ENCODE data around the gene STK25. TPM values are rescaled to one million over a fixed set of nuclear protein-coding genes. Genes with fewer than 3 reads are reported as not detected.

The STK25 gene
- total and polyA plus RNA-seq, 2 donors (not counting 1 experiment from before 2014, with no cell fraction given): 183 to 378 TPM

DNA sequence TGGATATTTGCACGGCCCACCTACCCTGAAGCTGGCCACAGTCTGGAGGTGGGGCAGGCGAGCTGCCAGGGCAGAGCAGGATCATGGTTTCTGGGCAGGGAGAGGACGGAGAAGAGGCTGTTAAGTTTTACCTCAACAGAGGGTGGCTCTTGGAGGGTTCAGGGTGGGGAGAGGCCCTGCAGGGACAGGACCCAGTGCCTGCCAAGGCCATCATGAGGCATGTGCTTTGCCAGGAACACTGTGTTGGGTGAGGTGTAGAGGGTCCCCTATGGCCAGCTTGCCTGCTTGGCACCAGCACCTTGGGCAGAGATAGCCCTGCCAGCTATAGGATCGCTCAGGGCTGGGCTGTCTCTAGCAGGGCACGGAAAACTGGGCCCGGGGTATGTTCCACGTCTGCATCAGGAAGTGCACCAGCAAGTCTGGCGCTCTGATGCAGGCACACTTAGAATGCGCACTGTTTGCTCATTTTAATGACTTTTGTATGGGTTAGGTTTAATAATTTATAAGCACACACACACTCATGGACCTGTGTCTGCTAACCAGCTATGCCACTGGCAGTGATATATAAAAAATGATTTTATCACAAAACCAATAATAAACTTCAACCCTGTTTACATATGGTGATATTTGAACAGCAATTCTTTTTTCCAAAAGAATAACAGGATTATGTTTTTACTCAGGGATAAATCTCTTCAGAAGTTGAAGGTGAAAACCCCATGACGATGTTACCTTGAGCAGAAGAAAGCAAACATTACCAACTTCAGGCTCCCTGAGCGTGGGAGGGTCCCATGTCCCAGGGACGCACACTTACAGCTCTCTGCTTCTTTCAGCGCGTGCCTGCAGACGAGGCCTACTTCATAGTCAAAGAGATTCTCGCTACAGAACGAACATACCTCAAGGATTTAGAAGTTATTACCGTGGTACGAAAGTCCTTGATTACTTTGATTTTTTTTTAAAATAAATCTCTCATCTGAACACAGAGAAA is 46.4 kb downstream of the STK25 start:
- Mint-ChIP-seq H3K27ac (no peak overlapping the region), H3K4me1 (no peaks in the 10 kb centered on the region), H3K27me3 (no peaks in the 10 kb centered on the region), H3K9me3 (ENCODE audit: insufficient read depth) (no peaks in the 10 kb centered on the region), H3K4me3 (no peak overlapping the region)
- intact Hi-C loops (cut with micrococcal nuclease): no loop called here
- H3K27ac ChIP-seq (ENCODE audit: low read length in 2 of 2): no peak overlapping the region
- no peak overlapping the region for H2AFZ ChIP-seq (ENCODE audit: insufficient read depth, low read depth, low read length, poor library complexity, severe bottlenecking)
- POLR2A ChIA-PET: no interaction called here
- 92% methylated on average over 12 of the region's 19 CpGs for WGBS (ENCODE audit: insufficient coverage)
- CTCF ChIA-PET: interaction anchor here (1.3 kb wide), 1 partner anchor 11 kb away, joined by 3 read pairs; no protein-coding TSS in a partner anchor
- H3K27me3 ChIP-seq (replicated peaks in 1 of 4; ENCODE audit: control extremely low read depth in 1 of 4, control insufficient read depth in 3 of 4, insufficient read depth in 4 of 4, low read length in 3 of 4): no peaks in the 10 kb centered on the region
- no peaks in the 10 kb centered on the region for H4K20me1 ChIP-seq (ENCODE audit: control insufficient read depth, insufficient read depth, low read length, poor library complexity, severe bottlenecking)
- no peak overlapping the region for H3K4me2 ChIP-seq (replicated peaks; ENCODE audit: low read depth, low read length, poor library complexity, severe bottlenecking)
- H3K36me3 ChIP-seq (replicated peaks in 1 of 2; ENCODE audit: control extremely low read depth in 1 of 2, control insufficient read depth in 1 of 2, extremely low read depth in 1 of 2, insufficient read depth in 2 of 2, low read length in 1 of 2): peaks cover 0 to 2% of the 10 kb centered on the region in 2 experiments
- ATAC-seq (ENCODE audit: low read depth) (no peak), DNase-seq (no peak)
- H3K4me1 ChIP-seq (ENCODE audit: control insufficient read depth in 2 of 2, insufficient read depth in 2 of 2, low read length in 2 of 2): no peaks in the 10 kb centered on the region
- no peak overlapping the region for H3K9ac ChIP-seq (ENCODE audit: low read length)
- no peaks in the 10 kb centered on the region for H3K9me3 ChIP-seq (ENCODE audit: control extremely low read depth in 1 of 3, control insufficient read depth in 2 of 3, insufficient read depth in 1 of 3, low read length in 2 of 3)
- H3K79me2 ChIP-seq (ENCODE audit: control insufficient read depth, insufficient read depth, low read length): no peaks in the 10 kb centered on the region
- no peak overlapping the region for H3K4me3 ChIP-seq (ENCODE audit: control extremely low read depth in 1 of 5, extremely low read depth in 1 of 5, insufficient read depth in 1 of 5, low read depth in 2 of 5, low read length in 4 of 5)
- TF ChIP-seq EZH2 (IDR thresholded peaks at IDR 0.05; ENCODE audit: borderline replicate concordance, insufficient read depth, low read depth, low read length, poor library complexity, severe bottlenecking): no peak
- TF ChIP-seq, protein P1, sequence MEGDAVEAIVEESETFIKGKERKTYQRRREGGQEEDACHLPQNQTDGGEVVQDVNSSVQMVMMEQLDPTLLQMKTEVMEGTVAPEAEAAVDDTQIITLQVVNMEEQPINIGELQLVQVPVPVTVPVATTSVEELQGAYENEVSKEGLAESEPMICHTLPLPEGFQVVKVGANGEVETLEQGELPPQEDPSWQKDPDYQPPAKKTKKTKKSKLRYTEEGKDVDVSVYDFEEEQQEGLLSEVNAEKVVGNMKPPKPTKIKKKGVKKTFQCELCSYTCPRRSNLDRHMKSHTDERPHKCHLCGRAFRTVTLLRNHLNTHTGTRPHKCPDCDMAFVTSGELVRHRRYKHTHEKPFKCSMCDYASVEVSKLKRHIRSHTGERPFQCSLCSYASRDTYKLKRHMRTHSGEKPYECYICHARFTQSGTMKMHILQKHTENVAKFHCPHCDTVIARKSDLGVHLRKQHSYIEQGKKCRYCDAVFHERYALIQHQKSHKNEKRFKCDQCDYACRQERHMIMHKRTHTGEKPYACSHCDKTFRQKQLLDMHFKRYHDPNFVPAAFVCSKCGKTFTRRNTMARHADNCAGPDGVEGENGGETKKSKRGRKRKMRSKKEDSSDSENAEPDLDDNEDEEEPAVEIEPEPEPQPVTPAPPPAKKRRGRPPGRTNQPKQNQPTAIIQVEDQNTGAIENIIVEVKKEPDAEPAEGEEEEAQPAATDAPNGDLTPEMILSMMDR (IDR thresholded peaks at IDR 0.05): no peak

DNA sequence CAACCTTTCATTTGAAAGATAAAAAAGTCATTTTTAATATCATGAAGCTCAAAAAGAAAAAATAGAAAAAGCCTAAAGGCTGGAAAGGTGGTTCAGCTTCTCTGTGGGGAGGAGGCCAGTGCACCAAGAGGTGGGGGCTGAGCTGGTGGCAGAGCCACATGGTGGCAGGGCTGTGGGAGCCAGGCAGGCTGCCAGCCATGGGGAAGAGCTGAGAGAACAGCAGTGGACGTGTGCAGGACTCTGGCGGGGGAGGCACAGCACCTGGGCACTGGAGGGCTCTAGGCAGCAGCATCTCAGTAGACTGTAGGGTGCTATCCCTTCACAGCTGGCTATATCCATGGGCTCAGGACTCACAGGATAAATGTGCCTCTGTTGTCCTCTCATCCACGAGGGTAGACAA is 47.8 kb downstream of the STK25 start:
- Histone ChIP-seq H3K4me3 (ENCODE audit: control extremely low read depth in 1 of 5, extremely low read depth in 1 of 5, insufficient read depth in 1 of 5, low read depth in 2 of 5, low read length in 4 of 5) (no peak overlapping the region), H3K36me3 (replicated peaks in 1 of 2; ENCODE audit: control extremely low read depth in 1 of 2, control insufficient read depth in 1 of 2, extremely low read depth in 1 of 2, insufficient read depth in 2 of 2, low read length in 1 of 2) (peaks cover 0 to 2% of the 10 kb centered on the region in 2 experiments), H3K9ac (ENCODE audit: low read length) (no peak overlapping the region), H3K79me2 (ENCODE audit: control insufficient read depth, insufficient read depth, low read length) (no peaks in the 10 kb centered on the region), H3K9me3 (ENCODE audit: control extremely low read depth in 1 of 3, control insufficient read depth in 2 of 3, insufficient read depth in 1 of 3, low read length in 2 of 3) (no peaks in the 10 kb centered on the region), H3K27me3 (replicated peaks in 1 of 4; ENCODE audit: control extremely low read depth in 1 of 4, control insufficient read depth in 3 of 4, insufficient read depth in 4 of 4, low read length in 3 of 4) (no peaks in the 10 kb centered on the region), H3K4me1 (ENCODE audit: control insufficient read depth in 2 of 2, insufficient read depth in 2 of 2, low read length in 2 of 2) (no peaks in the 10 kb centered on the region), H3K4me2 (replicated peaks; ENCODE audit: low read depth, low read length, poor library complexity, severe bottlenecking) (no peak overlapping the region), H2AFZ (ENCODE audit: insufficient read depth, low read depth, low read length, poor library complexity, severe bottlenecking) (no peak overlapping the region), H3K27ac (ENCODE audit: low read length in 2 of 2) (no peak overlapping the region), H4K20me1 (ENCODE audit: control insufficient read depth, insufficient read depth, low read length, poor library complexity, severe bottlenecking) (no peaks in the 10 kb centered on the region)
- DNase-seq (no peak), ATAC-seq (ENCODE audit: low read depth) (no peak)
- 86% methylated on average over 3 of the region's 3 CpGs for WGBS (ENCODE audit: insufficient coverage)
- Mint-ChIP-seq H3K4me3 (no peak overlapping the region), H3K27ac (no peak overlapping the region), H3K27me3 (no peaks in the 10 kb centered on the region), H3K4me1 (no peaks in the 10 kb centered on the region), H3K9me3 (ENCODE audit: insufficient read depth) (no peaks in the 10 kb centered on the region)
- no peak for TF ChIP-seq EZH2 (IDR thresholded peaks at IDR 0.05; ENCODE audit: borderline replicate concordance, insufficient read depth, low read depth, low read length, poor library complexity, severe bottlenecking)
- TF ChIP-seq, protein P1 (IDR thresholded peaks at IDR 0.05): no peak
- intact Hi-C loops (cut with micrococcal nuclease): no loop called here
- POLR2A ChIA-PET: no interaction called here
- CTCF ChIA-PET: no interaction called here
